Activated CD4-positive, alpha-beta T cell treated with anti-CD3 and anti-CD28 coated beads, Interleukin-2, Interleukin-6, amounts not matched to agents 100 ng/mL and 50 ng/mL, durations not matched to agents 16 hours and 8 hours (primary cell): ENCODE data around the gene CCDC127.
"Not testable (repeated sequence)": the region's sequence is repeated elsewhere in the genome, so short reads cannot be mapped to it uniquely, and the experiment has no call there.

Experiments used
- DNase-seq: peaks from one replicate; pipeline ENCODE4 v3.0.0-alpha.2; 2020

CCDC127 gene

DNA sequence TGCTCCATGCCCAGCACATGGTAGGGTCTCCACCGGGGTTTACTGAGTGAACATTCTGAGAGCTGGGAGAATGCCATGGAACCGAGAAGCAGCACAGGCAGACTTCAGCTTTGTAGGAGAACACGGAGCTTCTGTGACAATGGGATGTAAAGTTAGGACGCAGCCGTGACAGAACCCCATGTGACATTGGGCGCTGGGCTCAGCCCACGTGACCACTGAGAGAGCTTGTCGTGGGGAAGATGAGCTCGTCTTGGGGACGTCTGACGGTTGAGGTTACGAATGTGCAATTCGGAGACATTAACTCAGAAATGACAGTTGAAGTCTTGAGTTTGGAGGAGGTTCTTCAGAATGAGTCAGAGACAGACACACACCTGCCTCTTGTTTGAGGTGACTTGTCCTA is 13.7 kb upstream of the CCDC127 start:
- DNase-seq = peak; percentile 19

DNA sequence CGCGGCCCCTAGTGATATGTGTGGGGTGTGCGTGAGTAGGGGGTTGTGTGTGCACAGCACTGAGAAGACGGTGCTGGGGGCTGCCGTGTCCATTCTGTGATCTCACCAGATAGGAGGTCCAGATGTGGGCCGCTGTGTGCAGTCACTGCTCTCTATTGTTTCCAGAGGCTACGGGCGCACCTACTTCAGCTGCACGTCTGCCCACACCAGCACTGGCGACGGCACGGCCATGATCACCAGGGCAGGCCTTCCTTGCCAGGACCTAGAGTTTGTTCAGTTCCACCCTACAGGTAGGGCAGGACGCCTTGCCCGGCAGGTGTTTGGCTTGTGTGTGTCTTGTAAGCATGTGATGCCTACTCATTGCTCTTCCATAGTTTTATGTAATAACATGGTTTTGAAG is 12.8 kb upstream of the CCDC127 start:
- DNase-seq = no peak

DNA sequence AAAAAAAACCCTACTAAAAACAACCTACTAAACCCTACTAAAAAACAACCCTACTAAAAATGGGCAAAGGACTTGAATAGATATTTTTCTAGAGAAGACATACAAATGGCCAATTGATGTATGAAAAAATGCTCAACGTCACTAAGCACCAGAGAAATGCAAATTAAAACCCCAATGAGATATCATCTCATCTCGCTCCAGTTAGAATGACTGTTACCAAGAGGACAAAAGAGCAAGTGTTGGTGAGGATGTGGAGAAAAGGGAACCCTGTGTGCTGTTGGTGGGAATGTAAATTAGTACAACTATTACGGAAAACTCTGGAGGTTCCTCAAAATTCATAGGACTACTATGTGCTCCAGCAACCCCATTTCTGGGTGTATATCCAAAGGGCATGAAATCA is 10.9 kb upstream of the CCDC127 start:
- no peak for DNase-seq

DNA sequence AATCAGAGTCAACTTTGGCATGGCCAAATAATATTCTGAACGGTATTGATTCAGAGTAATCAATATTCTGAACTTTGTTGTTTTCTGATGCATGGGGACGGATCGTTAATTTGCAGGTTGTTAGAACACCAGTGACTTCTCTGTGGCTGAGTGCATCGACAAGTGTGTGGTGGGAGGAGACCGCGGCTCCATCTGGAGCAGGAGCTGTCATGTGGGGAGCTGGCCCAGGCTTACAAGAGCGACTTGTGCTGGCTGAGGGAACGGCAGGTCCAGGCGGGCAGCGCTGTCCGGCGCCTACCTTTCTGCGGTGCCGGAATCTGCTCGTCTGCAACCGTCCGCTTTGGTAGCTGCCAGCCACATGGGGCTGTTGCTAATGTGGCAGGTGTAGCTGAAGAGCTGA is 9.4 kb upstream of the CCDC127 start:
- DNase-seq = not testable (repeated sequence)

DNA sequence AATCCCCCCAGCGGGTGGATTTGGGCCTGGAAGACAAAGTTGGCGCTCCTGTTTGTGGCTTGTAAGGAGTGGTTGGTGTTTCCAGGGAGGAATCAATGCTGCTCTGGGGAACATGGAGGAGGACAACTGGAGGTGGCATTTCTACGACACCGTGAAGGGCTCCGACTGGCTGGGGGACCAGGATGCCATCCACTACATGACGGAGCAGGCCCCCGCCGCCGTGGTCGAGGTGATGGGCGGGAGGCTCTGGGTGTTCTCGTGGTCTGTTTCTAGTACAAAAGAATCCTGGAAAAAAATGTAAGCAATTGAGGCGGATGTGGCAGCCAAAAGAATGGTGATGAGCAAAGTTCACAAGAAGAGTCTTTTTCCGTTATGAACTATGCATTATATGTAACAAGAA is 7.4 kb upstream of the CCDC127 start:
- no peak for DNase-seq

DNA sequence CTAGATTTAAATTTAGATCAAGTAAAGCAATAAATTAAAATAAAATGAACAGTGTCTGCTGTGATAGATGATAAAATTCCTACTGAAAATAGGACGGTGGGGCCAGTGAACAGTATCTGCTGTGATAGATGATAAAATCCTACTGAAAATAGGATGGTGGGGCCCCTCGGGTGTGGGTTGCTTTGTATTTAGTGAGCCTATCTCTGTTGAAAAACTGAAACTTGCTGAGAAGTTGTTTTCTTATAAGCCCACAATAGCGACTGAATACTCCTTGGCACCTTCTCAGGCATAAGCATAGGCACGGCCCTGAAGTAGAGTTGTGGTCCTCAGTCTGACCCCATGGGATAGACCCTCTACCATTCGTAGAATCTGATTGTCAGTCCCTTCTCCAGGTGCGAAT is 5.8 kb upstream of the CCDC127 start:
- no peak for DNase-seq

DNA sequence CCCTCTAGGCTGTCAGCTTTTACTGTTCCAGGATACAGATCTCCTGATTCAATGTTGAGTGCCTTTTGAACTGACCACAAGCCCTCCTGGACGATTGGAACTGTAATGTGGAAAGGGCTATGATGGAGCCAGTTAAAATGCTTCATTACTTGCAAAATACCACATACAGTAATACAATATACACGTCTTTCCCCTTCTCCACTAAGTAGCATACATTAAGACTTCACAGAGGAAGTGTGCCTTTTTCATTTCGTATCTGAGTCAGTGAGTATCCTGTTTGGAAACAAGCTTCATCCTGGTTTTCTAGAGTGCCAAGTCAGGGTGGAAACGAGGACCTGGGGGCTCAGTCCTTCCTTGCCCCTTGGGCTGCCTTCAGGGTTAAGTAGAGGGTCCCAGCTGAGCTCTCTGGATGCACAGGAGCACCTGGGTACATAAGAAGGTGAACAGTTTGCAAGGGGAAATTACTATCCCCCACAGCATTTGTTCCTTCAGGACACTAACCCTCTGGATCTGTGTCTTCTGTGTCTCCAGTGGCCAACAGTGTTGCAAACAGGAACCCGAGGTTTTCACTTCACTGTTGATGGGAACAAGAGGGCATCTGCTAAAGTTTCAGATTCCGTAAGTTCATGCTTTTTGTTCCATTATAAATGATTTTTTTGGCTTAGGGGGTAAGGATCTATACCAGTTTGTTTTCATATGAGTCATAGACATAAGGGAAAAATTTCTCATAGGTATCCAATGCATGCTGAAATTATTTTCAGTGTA is 5.2 kb upstream of the CCDC127 start:
- DNase-seq = not testable (repeated sequence)

DNA sequence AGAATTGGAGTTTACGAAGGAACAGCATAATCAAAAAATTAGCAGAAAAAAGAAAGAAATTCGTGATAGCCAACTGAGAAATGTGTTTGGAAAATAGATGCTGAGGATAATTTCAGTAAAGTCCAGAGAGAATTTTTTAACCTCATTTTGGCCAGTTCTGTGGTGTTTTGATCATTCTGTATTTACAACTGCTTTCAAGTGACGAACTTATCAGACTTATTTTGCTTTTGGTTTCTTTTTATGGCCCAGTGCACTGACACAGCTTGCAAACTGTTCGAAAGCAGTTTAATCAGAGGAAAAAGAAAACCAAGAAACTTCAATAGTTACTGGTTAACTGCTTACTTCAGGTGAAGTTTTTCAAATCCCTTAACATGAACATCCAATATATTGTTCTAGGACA is 2.0 kb upstream of the CCDC127 start:
- peak; percentile 36 for DNase-seq

DNA sequence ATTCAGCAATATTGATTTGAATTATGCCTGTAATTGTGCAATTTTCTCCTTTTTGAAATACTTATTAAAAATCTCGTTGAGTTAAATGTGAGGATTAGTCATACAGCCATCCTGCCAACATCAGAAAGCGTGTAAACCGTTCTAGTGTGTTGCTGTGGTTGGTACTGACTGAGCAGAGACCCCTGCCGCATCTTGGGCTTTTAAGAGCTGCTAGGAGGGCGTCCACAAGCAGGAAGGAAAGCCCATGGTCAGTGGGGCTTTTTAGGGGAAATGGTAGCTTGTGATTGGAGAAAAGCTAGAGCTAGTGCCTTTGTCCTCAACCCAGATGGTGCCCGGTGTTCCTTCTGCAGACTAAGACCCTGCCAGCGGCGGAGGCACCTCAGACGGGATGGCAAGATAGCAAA is 1.5 kb upstream of the CCDC127 start:
- DNase-seq = peak; percentile 44

DNA sequence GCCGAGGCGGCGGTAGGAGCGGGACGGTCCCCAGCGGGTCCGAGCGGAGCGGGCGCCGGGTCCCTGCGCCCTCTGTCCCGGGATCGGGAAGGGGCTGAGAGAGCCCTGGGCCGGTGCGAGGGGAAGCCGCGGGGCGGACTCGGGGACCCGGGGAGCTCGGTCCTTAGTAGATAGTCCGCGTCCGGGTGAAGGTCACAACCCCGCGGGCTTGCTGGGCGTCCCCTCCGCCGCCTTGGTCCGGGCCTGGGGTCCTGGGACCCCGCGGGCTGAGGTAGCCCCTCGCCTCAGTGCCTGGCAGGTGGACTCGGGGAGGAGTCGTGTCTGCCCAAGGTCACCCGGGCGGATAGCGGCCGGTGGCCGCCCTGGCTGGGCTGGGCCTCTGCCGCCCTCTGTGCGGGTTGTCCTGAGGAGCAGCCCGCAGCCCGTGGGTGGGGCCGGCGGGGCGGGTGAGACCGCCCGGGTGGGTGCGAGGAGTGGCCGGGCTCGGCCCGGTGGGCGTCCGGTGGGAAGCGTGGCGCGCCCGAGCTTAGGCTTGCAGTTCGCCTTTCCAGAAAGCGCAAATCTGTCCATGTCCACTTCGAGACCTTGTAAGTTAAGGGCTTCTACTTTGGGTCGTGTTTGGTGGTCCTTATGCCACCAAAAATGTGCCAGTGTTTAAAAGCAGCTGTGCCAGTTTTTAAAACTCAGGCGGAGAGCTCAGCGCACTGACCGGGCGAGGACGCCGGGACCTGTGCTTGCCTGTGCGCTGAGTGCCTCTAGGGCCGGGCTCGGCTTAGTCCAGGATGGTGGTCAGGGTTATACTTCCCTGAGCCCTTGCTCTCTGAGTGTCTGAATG is 721 bp upstream of the CCDC127 start:
- peak; percentile 15 for DNase-seq

DNA sequence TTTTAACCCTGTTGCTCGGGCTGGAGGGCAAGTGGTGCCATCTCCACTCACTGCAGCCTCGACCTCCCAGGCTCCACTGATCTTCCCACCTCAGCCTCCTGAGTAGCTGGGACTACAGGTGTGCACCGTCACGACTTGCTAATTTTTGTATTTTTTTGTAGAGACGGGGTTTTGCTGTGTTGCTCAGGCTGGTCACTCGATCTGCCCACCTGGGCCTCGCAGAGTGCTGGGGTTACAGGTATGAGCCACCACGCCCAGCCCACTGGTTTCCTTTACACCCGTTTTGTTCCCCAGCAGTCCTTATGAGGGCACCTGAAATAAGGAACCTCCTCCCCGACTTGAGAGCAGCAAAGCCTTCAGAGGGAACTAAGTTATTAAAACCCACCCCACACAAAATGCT is 1.9 kb downstream of the CCDC127 start:
- not testable (repeated sequence) for DNase-seq

DNA sequence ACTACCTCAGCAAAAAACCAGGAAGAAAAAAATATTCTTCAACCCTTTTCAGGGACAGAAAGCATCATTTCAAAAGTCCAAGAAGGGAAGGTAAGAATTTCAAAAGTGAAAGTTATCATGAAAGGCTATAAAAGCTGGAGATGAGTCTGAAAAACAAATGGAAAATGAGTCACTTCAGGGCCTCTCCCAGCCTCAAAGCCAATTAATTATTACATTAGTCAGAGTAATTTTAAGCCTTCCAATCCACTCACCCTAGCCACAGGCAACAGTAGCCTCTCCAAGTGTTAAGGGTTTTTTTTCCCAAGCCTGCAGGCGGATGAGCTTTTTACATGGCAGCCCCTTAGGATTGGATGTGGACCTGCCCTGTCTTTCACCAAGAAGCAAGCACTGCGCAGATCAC is 2.7 kb downstream of the CCDC127 start:
- DNase-seq = peak; percentile 26

DNA sequence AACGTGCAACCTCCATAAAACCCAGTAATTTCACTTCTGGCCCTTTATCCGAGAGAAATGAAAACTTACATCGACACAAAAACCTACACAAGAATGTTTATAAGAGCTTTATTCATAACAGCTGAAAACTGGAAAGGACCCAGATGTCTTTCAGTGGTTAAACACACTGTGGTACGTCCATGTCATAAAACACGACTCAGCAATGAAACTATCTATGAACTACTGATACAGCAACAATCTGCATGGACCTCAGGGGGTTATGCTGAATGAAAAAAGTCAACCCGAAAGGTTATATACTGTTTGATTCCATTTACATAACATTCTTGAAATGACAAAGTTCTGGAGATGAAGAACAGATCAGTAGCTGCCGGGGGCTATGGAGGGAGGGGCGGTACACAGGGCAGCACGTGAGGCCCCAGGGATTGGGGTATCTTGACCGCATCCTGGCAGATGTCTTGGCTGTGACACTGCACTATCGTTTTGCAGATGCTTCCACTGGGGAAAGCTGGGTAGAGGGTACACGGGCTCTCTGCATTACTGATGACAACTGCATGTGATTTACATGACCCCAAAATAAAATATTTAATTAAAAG is 4.1 kb downstream of the CCDC127 start:
- DNase-seq = peak; percentile 17

DNA sequence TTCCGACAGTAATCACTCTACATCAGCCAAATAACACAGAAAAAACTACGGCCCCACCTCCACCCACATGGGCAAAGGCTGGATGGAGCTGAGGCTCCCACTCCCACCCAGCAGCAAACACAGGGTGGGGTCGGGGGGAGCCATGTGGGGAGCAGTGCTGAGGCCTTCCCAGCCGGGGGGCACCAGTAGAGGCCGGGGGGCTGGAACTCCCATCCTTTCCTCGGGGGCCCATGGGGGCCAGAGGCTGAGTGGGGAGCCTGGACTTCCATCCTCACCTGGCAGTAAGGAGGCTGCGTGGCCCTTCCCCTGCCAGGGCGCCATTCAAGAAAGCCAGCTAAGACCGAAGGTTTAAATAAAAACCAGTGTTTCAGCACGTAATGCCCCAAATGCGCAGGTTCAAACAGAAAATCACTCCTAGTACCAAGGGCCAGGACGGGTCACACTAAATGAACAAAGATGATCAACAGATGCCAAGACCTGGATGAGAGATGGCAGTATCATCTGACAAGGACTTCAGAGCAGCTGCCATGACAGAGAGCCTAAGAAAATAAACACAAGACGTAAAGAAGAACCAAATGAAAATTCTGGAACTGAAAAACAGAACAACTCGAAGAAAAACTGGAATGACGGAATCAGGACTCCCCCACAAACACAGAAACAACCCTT is 9.4 kb downstream of the CCDC127 start:
- no peak for DNase-seq

DNA sequence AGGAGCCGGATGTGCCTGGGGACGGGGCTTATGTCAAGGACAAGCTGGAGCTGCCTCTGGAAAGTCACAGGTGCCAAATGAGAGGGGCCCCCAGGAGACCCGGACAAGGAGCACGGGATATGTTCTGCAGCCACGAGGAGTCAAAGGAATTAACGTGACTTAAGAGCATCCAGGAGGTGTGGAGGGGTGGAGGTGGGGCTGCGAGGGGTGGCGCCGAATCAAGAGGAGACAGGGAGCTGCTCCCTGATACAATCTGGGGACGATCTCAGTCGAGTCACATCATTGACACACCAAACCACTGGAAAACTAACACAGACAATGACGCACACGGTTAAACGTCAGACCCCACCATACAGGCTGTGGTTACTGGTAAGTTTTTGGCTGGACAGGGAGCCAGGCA is 10.4 kb downstream of the CCDC127 start:
- no peak for DNase-seq

DNA sequence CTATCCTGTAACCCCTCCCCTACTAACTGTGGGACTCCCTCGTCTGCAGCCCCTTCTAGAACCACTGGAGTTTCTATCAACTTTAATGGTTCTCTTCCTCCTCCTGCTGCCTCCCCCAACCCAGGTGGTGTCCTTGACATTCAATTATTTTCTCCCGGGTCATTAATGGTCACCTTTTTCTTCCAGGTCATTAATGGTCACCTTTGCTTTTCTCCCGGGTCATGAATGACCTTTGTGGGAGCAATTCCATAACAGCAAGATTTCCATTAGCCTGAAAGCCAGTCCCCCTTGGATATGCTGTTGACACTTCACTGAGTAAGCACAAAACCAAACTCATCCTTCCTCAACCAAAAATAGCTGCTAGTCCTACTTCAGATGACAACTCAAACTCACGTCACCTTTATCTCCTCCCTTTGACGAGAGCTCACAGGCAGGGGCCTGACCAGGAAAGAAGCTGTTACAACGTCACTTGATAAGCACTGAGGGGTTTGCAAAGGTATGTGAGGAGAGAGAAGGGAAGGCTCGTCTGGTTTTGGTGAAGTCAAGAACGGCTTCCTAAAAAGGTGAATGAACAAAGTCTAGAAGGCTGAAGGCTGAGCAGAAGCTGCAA is 10.9 kb downstream of the CCDC127 start:
- no peak for DNase-seq

DNA sequence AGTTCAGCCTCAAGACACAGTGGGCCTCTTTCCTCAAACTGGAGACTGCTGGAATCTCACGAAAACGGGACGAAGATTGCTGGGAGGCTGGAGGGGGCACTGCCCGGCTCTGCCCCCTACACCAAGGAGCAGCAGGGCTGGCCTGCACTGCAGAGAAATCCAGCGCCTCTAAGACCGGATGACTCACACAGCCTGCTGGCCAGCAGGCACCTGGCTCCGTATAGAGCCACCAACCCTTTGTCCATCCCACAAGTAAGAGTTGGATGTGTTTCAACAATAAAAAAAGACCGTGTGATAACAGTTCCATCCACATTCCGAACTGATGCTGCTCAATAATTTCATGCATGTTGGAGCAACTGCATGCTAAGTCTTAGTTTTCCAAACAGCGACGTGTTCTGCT is 11.5 kb downstream of the CCDC127 start:
- no peak for DNase-seq

DNA sequence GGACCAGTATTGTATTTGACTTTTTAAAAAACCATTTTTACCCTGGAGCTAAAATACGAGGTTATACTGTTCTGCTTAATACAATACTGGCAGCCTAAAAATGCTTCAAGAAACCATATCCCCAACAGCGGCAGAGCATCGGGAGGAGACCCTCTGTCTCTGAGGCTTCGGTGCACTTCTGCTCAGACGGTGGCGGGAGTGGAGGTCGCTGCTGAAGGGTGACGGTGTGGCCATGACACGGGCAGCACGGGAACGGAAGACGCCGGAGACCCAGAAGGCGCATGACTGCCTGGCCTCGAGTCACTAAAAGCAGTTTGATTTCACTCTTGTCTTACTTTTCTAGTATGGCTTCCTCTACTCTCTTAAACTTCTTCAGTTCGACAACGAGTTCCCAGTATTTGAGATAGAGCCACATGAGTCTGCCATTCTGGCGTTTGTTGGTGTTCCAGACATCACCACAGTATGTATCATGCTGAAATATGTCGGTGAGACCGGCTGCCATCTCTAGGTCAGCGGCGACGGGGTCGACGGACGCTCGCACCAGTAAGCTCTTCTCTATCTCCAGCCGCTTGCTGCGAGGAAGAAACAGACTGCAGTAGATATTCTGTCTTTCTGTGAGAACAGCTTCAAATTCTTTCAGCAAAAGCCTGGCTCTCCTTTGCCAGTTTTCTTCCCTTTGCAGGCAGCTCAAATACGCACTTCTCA is 12.8 kb downstream of the CCDC127 start:
- no peak for DNase-seq

DNA sequence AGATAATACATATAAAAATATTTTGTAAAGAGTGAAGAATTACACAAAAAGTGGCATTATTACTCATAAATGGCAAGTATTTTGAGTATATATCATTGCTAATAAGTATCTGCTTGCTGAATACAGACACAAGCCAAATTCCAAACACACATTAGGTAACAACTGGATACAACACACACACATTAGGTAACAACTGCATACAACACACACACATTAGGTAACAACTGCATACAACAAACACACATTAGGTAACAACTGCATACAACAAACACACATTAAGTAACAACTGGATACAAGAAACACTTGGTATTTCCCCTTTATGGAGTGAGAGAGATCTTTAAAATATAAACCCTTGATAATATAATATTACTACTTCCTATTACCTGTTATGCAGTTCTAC is 13.5 kb downstream of the CCDC127 start:
- no peak for DNase-seq

DNA sequence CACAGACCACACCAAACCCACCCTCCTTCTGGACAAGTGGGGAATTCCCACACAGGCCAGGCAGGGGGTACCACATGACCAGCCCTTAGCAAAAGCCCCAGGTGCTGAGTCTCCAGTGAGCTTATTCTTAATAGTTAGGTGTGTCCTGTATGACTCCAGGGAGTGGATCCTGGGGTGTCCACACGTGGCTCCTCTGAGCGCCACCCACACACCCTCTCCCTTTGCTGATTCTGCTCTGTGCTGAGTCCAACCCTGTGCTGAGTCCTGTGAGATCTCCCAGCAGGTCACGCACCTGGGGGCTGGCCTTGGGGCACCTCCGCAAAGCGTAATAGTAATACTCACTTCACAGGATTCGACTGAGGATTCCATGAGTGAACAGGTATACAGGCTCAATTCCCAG is 14.0 kb downstream of the CCDC127 start:
- DNase-seq = no peak

DNA sequence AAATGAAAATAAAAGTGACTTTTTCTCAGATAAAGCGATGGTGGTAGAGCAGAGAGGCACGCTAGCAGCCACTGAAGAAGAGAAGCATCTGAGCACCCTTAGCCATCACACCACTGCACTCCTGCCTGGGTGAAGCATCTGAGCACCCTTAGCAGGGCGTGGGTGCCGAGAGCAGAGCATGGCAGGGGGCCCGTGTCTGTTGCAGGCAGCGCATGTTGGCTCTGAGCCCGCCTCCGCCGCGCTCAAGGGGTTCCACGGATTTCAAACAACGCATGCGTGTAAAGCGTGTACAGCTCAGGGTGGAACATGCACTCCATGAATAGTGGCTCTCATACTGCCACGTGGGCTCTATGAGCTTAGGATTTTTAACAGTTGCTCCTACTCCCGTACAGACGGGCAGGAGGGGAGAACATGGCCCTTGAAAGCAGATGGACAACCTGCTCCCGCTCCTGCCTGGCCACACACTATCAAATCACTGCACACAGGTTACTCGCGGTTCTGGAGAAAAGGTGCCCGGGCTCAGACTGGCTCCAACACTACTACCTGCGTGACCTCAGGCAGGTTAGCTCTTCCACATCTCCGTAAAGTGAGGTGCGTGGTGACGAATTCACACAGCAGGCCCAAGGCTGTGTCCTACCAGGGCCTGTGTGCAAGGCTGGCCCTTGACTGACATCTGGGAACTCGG is 14.6 kb downstream of the CCDC127 start:
- no peak for DNase-seq

DNA sequence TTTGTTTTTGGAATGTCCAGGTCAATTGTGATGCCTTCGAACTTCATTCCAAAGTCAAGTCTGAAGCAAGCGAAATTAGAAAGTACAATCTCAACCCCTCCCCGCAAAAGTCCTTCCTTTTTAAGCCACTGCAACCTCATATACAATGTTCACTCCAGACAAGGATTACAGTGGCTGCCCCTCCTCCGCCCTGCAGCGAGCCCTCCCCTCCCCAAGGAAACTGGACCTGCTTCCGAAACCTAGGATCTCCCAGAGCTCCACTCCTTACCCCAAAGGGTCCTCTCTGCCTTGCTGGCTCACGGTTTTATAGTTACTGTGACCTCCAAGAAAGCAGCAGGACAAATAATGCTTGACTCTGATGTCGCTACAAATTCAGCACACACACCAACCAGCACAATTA is 16.3 kb downstream of the CCDC127 start:
- no peak for DNase-seq
